ENCODE results near the gene CYSTM1. TPM values are rescaled to one million over a fixed set of nuclear protein-coding genes. Genes with fewer than 3 reads are reported as not detected.

Gene CYSTM1
- total RNA-seq, 2 experiments from 2014 or later, result 21.4 to 36.7 TPM

GRCh38 chr5:140148508-140148907, 26.5 kb upstream of the CYSTM1 start:
- Histone ChIP-seq H3K9me2 (ENCODE audit: insufficient read depth, low read length) (no peaks in the 10 kb centered on the region), H3K9me3 (ENCODE audit: low read length) (no peaks in the 10 kb centered on the region), H3K4me3 (ENCODE audit: low read depth, low read length, poor library complexity, severe bottlenecking) (no peak overlapping the region), H3K27ac (ENCODE audit: low read depth, low read length, poor library complexity, severe bottlenecking) (no peak overlapping the region), H2AFZ (ENCODE audit: low read length) (no peak overlapping the region), H4K20me1 (ENCODE audit: insufficient read depth, low read length) (no peaks in the 10 kb centered on the region), H3K79me2 (ENCODE audit: insufficient read depth, low read depth, low read length) (no peaks in the 10 kb centered on the region), H3K36me3 (ENCODE audit: insufficient read depth, low read length) (no peaks in the 10 kb centered on the region), H3K4me2 (ENCODE audit: low read length) (no peak overlapping the region), H3K4me1 (ENCODE audit: insufficient read depth, low read length, poor library complexity, severe bottlenecking) (no peaks in the 10 kb centered on the region)
- DNase-seq (ENCODE audit: low spot score), result no peak
- ChIA-PET POLR2A (no interaction called here), CTCF (ENCODE audit: unreplicated experiment) (no interaction called here)
- intact Hi-C loops (cut with micrococcal nuclease; ENCODE audit: unreplicated experiment), result no loop called here
- BruUV-seq (replicated peaks), result no TSS peak
- TF ChIP-seq EZH2phosphoT487 (IDR thresholded peaks at IDR 0.05; ENCODE audit: borderline replicate concordance, low read depth, low read length), result no peak
- TF ChIP-seq CTCF (conservative IDR thresholded peaks at IDR 0.05; ENCODE audit: low read length), result no peak

- intact Hi-C loops (cut with micrococcal nuclease; ENCODE audit: unreplicated experiment), result no loop called here
- Histone ChIP-seq H3K4me1 (ENCODE audit: insufficient read depth, low read length, poor library complexity, severe bottlenecking) (no peaks in the 10 kb centered on the region), H3K36me3 (ENCODE audit: insufficient read depth, low read length) (no peaks in the 10 kb centered on the region), H3K4me2 (ENCODE audit: low read length) (no peak overlapping the region), H4K20me1 (ENCODE audit: insufficient read depth, low read length) (no peaks in the 10 kb centered on the region), H3K27ac (ENCODE audit: low read depth, low read length, poor library complexity, severe bottlenecking) (no peak overlapping the region), H2AFZ (ENCODE audit: low read length) (no peak overlapping the region), H3K9me3 (ENCODE audit: low read length) (no peaks in the 10 kb centered on the region), H3K9me2 (ENCODE audit: insufficient read depth, low read length) (no peaks in the 10 kb centered on the region), H3K4me3 (ENCODE audit: low read depth, low read length, poor library complexity, severe bottlenecking) (no peak overlapping the region), H3K79me2 (ENCODE audit: insufficient read depth, low read depth, low read length) (no peaks in the 10 kb centered on the region)
- ChIA-PET POLR2A (no interaction called here), CTCF (ENCODE audit: unreplicated experiment) (no interaction called here)
- no TSS peak for BruUV-seq (replicated peaks)
- TF ChIP-seq CTCF (conservative IDR thresholded peaks at IDR 0.05; ENCODE audit: low read length) (no peak), EZH2phosphoT487 (IDR thresholded peaks at IDR 0.05; ENCODE audit: borderline replicate concordance, low read depth, low read length) (no peak)
- DNase-seq (ENCODE audit: low spot score), result no peak
These were observed 24.8 kb upstream of the CYSTM1 start for GRCh38 chr5:140150201-140150600.

- Histone ChIP-seq H2AFZ (ENCODE audit: low read length) (no peak overlapping the region), H4K20me1 (ENCODE audit: insufficient read depth, low read length) (no peaks in the 10 kb centered on the region), H3K9me2 (ENCODE audit: insufficient read depth, low read length) (no peaks in the 10 kb centered on the region), H3K79me2 (ENCODE audit: insufficient read depth, low read depth, low read length) (no peaks in the 10 kb centered on the region), H3K4me2 (ENCODE audit: low read length) (no peak overlapping the region), H3K36me3 (ENCODE audit: insufficient read depth, low read length) (no peaks in the 10 kb centered on the region), H3K9me3 (ENCODE audit: low read length) (no peaks in the 10 kb centered on the region), H3K4me1 (ENCODE audit: insufficient read depth, low read length, poor library complexity, severe bottlenecking) (no peaks in the 10 kb centered on the region), H3K27ac (ENCODE audit: low read depth, low read length, poor library complexity, severe bottlenecking) (no peak overlapping the region), H3K4me3 (ENCODE audit: low read depth, low read length, poor library complexity, severe bottlenecking) (no peak overlapping the region)
- no peak for DNase-seq (ENCODE audit: low spot score)
- intact Hi-C loops (cut with micrococcal nuclease; ENCODE audit: unreplicated experiment), result no loop called here
- CTCF ChIA-PET (ENCODE audit: unreplicated experiment), result no interaction called here
- no TSS peak for BruUV-seq (replicated peaks)
- POLR2A ChIA-PET, result no interaction called here
- TF ChIP-seq EZH2phosphoT487 (IDR thresholded peaks at IDR 0.05; ENCODE audit: borderline replicate concordance, low read depth, low read length) (no peak), CTCF (conservative IDR thresholded peaks at IDR 0.05; ENCODE audit: low read length) (no peak)
These were observed 23.6 kb upstream of the CYSTM1 start for GRCh38 chr5:140151144-140152021.
